Measurements from ENCODE around the gene LYZ. TPM values are rescaled to one million over a fixed set of nuclear protein-coding genes. Genes with fewer than 3 reads are reported as not detected.

LYZ gene
- total and polyA plus RNA-seq, 11 donors: 2.4 to 316 (median 13.8) TPM

GRCh38 chr12:69354172-69354555 is 6.0 kb downstream of the LYZ start:
- H3K4me3 ChIP-seq: no peak overlapping the region
- H3K9me3 ChIP-seq: no peaks in the 10 kb centered on the region
- peaks cover 0 to 11% (median 0%) of the 10 kb centered on the region in 9 donors for H3K36me3 ChIP-seq
- no peak for ATAC-seq
- H3K27ac ChIP-seq: no peak overlapping the region
- no peak for DNase-seq
- peaks cover 0 to 12% (median 3%) of the 10 kb centered on the region in 12 donors for H3K4me1 ChIP-seq
- no peaks in the 10 kb centered on the region for H3K27me3 ChIP-seq
- intact Hi-C loops (cut with DNase I): loop anchor here in 2 of 10 donors (10.0 kb wide), 2 partner anchors 199 to 231 kb away; partner anchors contain the start of gene CCT2 (in 1 of the 2)
- 81 to 92% (median 84%) methylated on average over 1 of the region's 1 CpG for WGBS, 4 donors
- TF ChIP-seq CTCF (IDR thresholded peaks at IDR 0.05): no peak
- TF ChIP-seq POLR2A (IDR thresholded peaks at IDR 0.05): no peak

DNA sequence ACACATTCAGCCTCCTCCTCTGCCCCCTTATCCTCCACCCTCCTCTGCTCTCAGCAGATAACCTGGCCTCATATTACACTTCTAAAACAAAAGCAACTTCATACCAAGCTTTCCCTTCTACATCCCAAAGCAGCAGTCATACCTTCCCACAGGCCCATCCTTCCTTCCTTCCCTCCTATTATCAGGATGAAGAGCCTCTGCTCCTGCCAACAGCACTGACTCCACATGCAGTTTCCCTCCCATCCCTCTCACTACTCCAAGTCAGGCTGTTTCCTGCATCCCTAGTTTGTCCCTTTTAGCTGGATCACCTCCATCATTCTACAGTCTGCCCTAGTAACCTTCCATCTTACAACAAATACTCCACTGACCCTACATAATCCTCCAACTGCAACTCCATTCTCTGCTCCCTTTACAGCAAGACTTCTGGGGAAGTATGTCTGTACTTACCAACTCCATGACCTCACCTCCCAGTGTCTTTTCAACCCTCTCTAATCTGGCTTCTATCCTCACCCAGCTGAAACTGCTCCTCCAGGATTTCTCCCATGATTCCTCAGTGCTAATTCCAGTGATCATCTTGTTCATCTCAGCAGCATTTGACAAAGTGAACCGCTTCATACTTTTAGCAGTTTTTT is 6.5 kb downstream of the LYZ start:
- DNase-seq (no peak), ATAC-seq (no peak)
- H3K4me1 ChIP-seq: peaks cover 0 to 14% (median 4%) of the 10 kb centered on the region in 12 donors
- no peak overlapping the region for H3K4me3 ChIP-seq
- 54 to 70% (median 65%) methylated on average over 1 of the region's 1 CpG for WGBS, 4 donors
- H3K27me3 ChIP-seq: no peaks in the 10 kb centered on the region
- no peaks in the 10 kb centered on the region for H3K9me3 ChIP-seq
- peaks cover 0 to 11% (median 0%) of the 10 kb centered on the region in 9 donors for H3K36me3 ChIP-seq
- H3K27ac ChIP-seq: no peak overlapping the region
- intact Hi-C loops (cut with DNase I): loop anchor here in 3 of 10 donors (5.0 to 10.0 kb wide), 6 partner anchors 118 to 667 kb away; partner anchors contain the start of genes CCT2 (in 1 of the 3), FRS2 (in 1 of the 3) and NUP107 (in 1 of the 3)
- TF ChIP-seq POLR2A (IDR thresholded peaks at IDR 0.05) (no peak), CTCF (IDR thresholded peaks at IDR 0.05) (no peak)

GRCh38 chr12:69355363-69356028 is 7.3 kb downstream of the LYZ start:
- no peaks in the 10 kb centered on the region for H3K9me3 ChIP-seq
- 70 to 97% (median 91%) methylated on average over 2 of the region's 2 CpGs for WGBS, 4 donors

More at GRCh38 chr12:69355363-69356028, 7.3 kb downstream of the LYZ start:
- no peak overlapping the region for H3K4me3 ChIP-seq
- peaks cover 0 to 17% (median 8%) of the 10 kb centered on the region in 12 donors for H3K4me1 ChIP-seq
- no peak for DNase-seq
- TF ChIP-seq POLR2A (IDR thresholded peaks at IDR 0.05): no peak
- TF ChIP-seq CTCF (IDR thresholded peaks at IDR 0.05): no peak
- no peaks in the 10 kb centered on the region for H3K27me3 ChIP-seq
- peaks cover 0 to 11% (median 0%) of the 10 kb centered on the region in 9 donors for H3K36me3 ChIP-seq
- no peak overlapping the region for H3K27ac ChIP-seq
- intact Hi-C loops (cut with DNase I): loop anchor here in 3 of 10 donors (2.0 to 10.0 kb wide), 8 partner anchors 117 to 668 kb away; partner anchors contain the start of genes CCT2 (in 1 of the 3), FRS2 (in 1 of the 3) and NUP107 (in 1 of the 3)
- no peak for ATAC-seq

Data from heart left ventricle (tissue), 16 donors.